GM21717 (cell line): ENCODE measurements around the gene SCARB1.
A peak's percentile ranks its signal among the peaks of the same experiment; 100 is the strongest.

Experiments
- ATAC-seq: cut with Tn5 transposase; IDR thresholded peaks from one replicate; pipeline ENCODE4 v1.9.1; 2021; ENCODE audit warnings: mild to moderate bottlenecking, moderate library complexity; ENCODE audit not compliant: unreplicated experiment

SCARB1 gene

DNA sequence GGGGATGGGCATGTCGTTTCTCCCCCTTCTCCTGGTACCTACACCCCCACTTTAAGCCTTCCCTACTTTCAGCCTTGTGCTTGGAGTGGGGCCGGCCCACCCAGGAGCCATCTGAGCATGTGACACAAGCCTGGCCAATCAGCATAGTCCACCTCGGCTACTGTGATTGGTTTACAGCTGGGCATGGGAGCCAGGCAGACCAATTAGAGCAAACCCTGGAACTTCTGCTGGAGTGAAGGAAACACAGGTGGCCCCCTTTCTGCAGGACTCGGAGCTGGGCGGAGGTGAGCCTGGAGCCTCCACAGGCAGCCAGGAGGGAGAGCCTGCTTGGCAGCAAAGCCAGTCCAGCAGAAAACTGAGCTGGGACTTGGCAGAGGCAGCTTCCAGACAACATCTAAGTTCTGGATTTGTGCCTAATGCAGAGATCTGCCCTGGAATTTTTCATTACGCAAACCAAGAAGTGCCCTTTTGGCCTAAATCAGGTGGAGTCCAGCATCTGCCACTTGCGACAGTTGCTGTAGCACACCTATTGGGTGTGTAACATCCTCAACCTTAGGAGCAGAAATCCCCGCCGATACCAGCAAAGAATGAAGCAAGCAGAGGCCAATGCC is 59.5 kb downstream of the SCARB1 start:
- ATAC-seq: no peak

DNA sequence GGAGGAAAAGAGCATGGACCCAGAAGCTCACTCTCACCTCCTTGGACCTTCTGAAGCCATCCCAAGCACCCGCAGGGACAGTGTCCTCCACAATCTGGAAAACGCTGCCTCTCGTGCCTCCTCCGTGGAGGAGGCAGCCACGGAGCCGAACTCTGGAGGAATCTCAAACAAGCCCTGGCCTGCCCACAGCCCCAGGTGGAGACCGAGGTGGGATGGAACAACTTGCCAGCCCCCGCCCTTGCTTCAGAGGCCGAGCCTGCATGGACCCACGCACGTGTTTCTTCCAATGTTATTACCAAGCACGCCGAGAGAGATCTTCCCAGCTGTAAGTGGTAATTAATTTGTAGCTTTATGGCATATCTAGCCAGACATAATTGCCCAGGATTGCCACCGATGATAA is 61.3 kb downstream of the SCARB1 start:
- no peak for ATAC-seq

- no peak for ATAC-seq
These were observed 63.2 kb downstream of the SCARB1 start for GRCh38 chr12:124800506-124800905.

- ATAC-seq: no peak
These were observed 66.3 kb downstream of the SCARB1 start for GRCh38 chr12:124797321-124797720.

GRCh38 chr12:124796303-124796960 is 67.2 kb downstream of the SCARB1 start:
- no peak for ATAC-seq

GRCh38 chr12:124795081-124795948 is 68.3 kb downstream of the SCARB1 start:
- peak; percentile 62 for ATAC-seq

DNA sequence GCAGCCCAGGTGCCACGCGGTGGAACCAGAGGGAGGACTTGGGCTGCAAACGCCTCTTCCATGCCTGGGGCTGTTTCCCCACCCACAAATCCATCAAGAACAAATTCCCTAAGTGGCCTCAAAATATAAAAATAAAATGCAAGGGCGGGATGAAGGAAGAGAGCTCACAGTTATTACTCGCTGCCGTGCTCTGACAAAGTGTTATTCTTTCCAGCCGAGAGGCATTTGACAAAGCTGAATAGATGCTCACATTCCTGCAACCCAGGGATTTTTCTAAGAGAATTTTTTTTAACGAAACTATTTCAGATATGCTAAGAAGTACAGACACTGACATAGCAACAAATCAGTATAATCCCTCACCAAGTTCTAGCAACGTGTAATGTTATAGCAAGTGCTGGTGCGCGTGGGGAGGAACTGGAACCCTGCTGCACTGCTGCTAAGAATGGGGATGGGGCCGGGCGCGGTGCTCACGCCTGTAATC is 70.7 kb downstream of the SCARB1 start:
- ATAC-seq: no peak

DNA sequence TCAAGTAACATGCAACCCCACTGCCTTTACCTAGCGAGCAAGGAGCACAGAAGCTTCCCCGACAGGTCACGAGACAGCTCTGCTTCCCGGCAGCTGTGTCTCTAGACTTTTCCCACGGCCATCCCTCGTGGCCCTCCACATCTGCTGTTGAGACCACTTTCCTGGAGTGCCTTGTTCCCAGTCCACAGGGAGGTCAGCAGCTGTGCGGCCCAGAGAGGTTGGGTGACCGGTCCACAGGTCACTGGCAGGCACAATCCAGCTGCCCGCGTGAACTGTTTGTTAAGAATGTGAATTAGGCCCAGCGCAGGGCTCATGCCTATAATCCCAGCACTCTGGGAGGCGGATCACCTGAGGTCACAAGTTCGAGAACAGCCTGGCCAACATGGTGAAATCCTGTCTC is 71.5 kb downstream of the SCARB1 start:
- no peak for ATAC-seq

- no peak for ATAC-seq
These were observed 72.8 kb downstream of the SCARB1 start for GRCh38 chr12:124790650-124791400.

- ATAC-seq: no peak
These were observed 74.6 kb downstream of the SCARB1 start for GRCh38 chr12:124788936-124789555.

GRCh38 chr12:124786061-124786964 is 77.4 kb downstream of the SCARB1 start:
- ATAC-seq: no peak

- ATAC-seq: no peak
These were observed 78.6 kb downstream of the SCARB1 start for GRCh38 chr12:124784871-124785572.

DNA sequence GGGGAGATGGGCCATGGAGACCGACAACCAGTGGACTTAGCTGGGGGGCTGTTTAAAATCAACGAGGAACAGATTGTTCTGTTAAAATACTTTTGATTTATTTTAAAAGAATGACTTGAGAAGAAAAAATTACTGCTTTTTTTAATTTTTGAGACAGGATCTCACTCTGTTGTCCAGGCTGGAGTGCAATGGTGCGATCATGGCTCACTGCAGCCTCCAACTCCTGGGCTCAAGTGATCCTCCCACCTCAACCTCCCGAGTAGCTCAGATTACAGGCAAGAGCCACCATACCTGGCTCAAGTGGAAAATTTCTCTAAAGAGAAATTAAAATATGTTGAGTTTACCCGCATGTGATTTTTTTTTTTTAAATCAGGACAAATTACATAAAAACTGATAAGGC is 80.6 kb downstream of the SCARB1 start:
- no peak for ATAC-seq

DNA sequence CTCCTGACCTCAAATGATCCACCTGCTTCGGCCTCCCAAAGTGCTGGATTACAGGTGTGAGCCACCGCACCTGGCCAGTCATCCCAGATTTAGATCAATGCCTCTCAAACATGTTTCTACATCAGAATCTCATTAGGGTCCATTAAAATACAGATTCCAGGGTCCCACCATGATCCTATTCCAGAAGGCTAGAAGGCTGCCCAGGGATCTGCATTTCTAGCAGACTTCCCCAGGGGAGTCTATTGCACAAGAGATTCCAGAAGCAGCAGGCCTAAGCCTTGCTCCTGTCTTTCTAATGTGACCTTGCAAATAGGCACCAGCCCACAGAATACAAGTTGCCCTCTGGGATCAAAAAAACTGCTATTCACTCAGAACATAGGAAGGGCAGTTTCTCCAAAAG is 81.5 kb downstream of the SCARB1 start:
- ATAC-seq: no peak

DNA sequence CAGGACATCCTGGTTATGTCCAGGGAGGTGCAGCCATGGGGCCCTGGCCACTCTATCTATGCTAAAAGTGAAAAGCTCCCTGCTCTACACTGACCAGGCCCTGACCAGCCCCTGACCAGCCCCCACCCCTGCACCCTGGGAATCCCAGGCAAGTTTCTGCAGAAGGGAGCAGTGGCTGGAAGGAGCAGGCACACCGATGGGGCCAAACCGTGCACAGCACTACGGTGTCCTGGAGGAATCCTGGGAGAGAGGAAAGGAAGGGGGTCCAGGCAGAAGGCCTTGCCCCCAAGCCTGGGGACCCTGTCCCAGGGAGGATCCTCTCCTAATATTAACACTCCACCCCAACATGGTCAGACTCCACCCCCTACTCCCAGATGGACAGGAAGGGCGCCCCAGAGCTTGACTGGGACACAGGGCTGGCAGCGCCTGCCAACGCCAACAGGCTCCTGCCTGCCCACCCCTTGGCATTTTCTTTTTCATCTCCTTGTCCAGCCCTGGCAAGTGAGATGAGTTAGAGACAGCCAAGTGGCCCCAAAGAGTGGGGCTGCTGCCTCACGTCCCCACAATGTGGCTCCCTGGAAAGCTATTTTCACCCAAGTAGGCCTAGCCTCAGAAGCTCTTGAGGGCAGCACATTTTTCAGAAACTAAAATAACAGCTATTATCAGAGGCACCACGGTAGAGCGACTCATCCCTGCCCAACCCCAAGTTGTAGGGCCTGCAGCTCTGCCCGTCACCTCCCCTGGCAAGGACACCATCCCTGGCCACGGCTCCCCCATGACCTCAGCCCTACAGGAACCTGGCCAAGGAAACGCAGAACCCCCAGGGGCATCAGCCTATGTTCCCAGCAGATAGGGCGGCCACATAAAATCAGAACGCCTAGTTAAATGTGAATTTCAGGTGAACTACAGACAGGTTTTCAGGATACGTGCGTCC is 82.6 kb downstream of the SCARB1 start:
- ATAC-seq: no peak

DNA sequence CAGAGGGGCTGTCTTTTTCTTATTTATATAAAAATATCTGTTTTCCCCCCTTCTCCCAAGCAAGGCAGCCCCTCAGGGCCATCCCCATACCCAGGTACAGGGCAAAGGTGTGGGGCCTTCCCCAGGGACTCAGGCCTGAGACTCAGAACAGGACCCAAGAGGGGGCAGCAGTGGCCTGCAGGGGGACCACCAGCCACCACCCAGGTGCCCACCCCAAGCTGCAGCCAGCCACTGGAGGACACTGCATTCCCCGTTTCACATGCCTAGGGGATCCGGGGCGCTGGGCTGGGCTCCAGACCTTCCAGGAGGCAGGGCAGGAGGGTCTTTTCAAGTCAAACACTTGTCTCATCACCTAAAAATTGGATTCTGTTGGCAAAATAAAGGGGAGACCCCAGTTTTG is 83.3 kb downstream of the SCARB1 start:
- ATAC-seq: no peak

DNA sequence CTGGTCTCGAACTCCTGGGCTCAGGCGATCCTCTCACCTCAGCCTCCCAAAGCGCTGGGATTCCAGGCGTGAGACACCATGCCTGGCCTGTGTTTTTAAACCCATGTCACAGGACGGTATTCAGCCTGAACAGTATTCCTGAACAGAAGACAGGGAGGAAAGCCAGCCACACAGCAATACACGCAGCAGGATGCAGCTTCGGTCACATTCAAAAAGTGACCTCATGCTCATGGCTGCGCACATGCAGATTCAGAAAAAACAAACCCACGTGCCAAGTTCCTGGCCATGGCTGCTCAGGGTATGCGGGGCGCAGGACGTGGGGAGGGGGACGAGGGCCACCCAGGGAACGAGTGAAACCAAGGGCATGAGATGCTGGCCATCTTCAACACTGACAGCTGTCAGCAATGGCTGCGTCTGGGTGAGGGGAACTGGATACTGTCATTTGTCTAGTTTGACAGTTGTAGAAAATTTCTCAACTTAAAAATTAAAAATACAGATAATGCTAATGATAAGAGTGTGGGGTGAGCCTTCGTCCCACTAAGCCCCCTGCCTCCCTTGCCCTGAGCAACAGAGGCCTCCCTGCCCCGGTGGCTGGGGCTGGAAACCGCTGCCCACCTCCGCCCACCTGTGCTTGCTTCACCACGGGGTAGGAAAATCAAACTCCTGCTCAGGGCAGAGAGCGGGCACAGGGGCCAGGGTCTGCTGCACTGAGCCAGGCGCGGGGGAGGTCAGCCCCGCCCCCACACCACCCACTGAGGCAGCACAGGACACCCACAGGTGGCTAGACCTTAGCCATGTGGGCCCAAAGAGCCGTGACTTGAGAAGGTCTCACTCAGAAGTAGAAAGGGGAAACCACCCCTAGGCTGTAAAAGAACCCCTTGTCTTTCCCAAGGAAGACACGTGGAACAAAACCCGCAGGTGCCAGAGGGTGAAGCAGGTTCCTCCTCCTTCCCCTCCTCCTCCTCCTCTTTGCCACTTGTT is 84.2 kb downstream of the SCARB1 start:
- ATAC-seq: no peak
